ENCODE data around the gene R3HCC1L.

Gene R3HCC1L

DNA sequence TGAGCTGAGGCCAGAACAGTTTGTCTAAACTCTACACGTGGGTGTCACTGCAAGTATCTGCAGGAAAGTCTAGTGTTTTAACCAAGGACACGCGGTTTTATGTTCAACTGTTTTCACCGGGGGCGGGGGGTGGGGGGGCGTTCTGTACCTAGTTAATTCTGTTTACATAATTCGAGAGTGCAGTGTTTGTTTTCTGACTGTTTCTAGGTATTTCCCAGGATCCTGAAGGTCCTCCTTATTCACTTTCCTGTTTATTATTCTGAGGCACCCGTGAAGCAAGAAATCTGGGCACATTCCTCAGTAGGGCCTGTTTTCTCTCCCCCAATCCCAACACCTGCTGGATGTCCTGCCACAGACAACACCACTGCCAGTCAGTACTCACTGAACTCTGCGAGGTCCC, 125.9 kb downstream of the R3HCC1L start:
- no peaks in the 10 kb centered on the region for H3K27me3 Mint-ChIP-seq
- no peak overlapping the region for H3K4me3 Mint-ChIP-seq
- DNase-seq, result no peak
- H3K36me3 Mint-ChIP-seq (ENCODE audit: low read depth), result peaks cover 12% of the 10 kb centered on the region
- H3K9me3 Mint-ChIP-seq, result no peaks in the 10 kb centered on the region
- no peaks in the 10 kb centered on the region for H3K4me1 Mint-ChIP-seq (ENCODE audit: low read depth)
- no peak overlapping the region for H3K27ac Mint-ChIP-seq

DNA sequence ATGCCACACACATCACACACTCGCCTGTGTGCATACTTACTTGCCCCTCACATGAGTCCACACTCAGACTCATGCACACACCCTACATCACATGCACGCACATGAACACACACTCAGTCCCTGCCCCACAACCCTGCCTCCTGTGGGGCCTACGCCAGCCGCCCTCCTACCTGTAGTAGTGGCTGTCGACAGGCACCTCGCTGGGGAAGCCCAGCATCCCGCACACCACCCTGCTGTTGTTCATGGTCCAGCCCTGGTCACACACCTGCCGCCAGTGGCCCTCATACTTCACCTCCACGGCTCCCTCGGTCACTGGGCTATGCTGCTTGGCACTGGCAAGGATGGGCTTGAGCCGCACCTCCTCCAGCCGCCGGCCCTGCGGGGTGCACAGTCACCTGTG, 126.3 kb downstream of the R3HCC1L start:
- H3K4me1 Mint-ChIP-seq (ENCODE audit: low read depth), result no peaks in the 10 kb centered on the region
- DNase-seq, result no peak
- no peaks in the 10 kb centered on the region for H3K27me3 Mint-ChIP-seq
- H3K9me3 Mint-ChIP-seq, result no peaks in the 10 kb centered on the region
- no peak overlapping the region for H3K4me3 Mint-ChIP-seq
- H3K27ac Mint-ChIP-seq, result no peak overlapping the region
- H3K36me3 Mint-ChIP-seq (ENCODE audit: low read depth), result peaks cover 8% of the 10 kb centered on the region

DNA sequence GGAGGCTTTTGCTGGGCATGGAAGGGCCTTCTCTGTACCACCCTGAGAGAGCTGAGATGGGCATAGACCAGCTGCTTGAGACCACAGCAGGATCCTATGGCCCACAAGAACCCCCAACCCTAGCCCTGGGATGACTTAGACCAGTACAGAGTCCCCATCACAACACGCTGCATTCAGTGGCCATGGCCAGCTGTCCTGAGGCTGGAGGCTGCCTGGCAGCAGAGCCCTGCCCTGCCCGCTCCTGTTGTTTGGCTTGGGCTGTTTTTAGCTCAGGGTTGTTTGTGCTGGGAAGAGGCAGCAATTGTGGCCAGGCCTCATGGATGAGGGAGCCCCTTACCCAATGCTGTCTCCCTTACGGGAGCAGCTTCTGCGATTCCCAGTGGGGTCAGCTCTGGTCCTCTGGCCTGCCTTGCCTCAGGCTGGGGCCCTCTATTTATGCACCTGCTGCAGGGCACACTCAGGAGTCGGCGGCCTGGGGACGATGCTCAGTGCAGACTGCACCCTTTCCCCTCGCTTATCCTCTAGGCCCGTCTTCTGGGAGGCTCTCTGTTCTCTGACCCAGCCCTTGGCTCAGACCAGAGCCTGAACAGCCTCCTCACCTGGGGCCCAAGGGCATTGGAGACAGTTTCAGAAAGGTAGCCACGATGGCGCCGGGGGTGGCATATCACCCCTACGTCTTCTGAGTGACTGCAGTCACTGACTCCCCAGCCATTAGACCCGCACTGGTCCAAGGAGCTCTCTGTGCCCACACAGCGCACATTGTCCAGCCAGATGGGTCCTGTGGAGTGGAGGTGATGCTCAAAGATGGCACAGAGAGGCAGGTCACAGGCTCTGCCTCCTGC, 127.2 kb downstream of the R3HCC1L start:
- Mint-ChIP-seq H3K27ac (no peak overlapping the region), H3K9me3 (no peaks in the 10 kb centered on the region), H3K4me1 (ENCODE audit: low read depth) (no peaks in the 10 kb centered on the region), H3K4me3 (no peak overlapping the region), H3K27me3 (peaks cover 7% of the 10 kb centered on the region), H3K36me3 (ENCODE audit: low read depth) (peaks cover 3% of the 10 kb centered on the region)
- DNase-seq, result no peak

DNA sequence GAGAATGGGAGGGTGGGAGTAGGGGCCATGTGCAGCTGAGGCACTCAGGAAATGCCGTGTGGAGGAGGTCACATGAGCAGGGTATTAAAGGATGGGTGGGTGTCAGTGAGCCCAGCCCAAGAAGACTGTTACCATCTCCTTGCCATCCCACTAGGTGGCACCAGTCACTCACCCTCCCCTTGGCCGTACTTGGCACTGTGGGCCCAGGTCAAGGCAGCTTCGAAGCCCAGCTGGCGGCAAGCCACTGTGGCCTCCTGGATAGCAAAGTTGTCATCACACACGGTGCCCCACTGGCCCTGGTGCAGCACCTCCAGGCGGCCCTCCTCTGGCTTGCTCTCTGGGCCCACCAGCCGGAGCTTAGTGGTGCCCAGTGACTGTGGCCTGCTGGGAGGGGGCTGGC, 128.1 kb downstream of the R3HCC1L start:
- Mint-ChIP-seq H3K4me1 (ENCODE audit: low read depth) (no peaks in the 10 kb centered on the region), H3K4me3 (no peak overlapping the region), H3K27me3 (peaks cover 16% of the 10 kb centered on the region), H3K27ac (no peak overlapping the region), H3K9me3 (no peaks in the 10 kb centered on the region), H3K36me3 (ENCODE audit: low read depth) (peaks cover 3% of the 10 kb centered on the region)
- DNase-seq, result no peak

DNA sequence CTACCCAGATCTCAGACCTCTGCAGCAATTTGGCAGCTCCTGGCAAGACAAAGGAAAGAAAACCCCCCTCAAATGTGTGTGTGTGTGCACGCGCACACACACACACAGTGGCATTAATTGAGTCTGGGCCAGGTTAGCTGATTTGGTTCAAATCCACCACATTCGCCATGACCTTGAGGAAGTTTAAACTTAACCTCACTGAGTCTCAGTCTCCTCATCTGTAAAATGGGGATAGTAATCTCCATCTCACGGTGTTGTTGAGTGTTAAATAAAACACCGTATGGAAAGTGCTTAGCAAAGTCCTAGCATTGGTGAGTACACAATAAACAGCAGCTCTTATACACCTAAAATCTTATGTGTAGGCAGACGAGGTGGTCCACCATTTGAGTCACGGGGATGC, 128.6 kb downstream of the R3HCC1L start:
- DNase-seq, result no peak
- Mint-ChIP-seq H3K9me3 (no peaks in the 10 kb centered on the region), H3K27ac (no peak overlapping the region), H3K4me1 (ENCODE audit: low read depth) (no peaks in the 10 kb centered on the region), H3K4me3 (no peak overlapping the region), H3K27me3 (peaks cover 19% of the 10 kb centered on the region), H3K36me3 (ENCODE audit: low read depth) (peaks cover 3% of the 10 kb centered on the region)

DNA sequence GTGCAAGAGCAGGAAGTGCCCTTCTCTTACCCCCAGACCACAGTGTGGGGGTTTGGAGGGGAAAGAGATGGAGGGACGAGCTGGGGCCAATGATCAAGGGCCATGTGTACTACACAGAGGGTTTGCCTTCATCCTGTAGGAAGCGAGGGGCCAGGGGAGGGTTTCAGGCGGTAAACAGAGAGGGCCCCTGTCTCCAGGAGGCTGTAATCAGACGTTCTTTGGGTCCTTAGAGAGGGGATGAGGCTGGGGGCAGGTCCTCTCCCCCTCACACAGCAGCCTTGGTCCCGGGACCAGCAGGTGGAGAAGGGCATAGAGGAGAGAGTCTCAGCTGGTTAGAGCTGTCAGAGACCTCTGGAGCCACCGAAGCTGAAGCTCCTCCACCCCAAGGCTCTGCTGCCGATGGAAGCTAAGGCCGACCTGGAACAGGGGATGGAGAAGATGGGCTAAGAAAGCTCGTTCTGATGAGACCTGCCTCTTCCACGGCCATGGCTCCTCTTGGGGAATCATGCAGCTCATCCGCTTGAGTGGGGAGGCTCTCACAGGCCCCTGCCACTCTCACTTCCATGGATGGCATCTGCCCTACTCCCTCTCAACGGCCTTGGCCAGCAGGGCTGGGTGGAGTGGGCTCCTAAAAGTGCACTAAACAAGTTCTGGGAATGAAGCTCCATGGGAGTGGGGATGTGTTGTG, 130.1 kb downstream of the R3HCC1L start:
- Mint-ChIP-seq H3K4me1 (ENCODE audit: low read depth) (peaks cover 2% of the 10 kb centered on the region), H3K4me3 (no peak overlapping the region), H3K9me3 (no peaks in the 10 kb centered on the region), H3K36me3 (ENCODE audit: low read depth) (peaks cover 3% of the 10 kb centered on the region), H3K27ac (no peak overlapping the region), H3K27me3 (peaks cover 32% of the 10 kb centered on the region)
- DNase-seq, result no peak

DNA sequence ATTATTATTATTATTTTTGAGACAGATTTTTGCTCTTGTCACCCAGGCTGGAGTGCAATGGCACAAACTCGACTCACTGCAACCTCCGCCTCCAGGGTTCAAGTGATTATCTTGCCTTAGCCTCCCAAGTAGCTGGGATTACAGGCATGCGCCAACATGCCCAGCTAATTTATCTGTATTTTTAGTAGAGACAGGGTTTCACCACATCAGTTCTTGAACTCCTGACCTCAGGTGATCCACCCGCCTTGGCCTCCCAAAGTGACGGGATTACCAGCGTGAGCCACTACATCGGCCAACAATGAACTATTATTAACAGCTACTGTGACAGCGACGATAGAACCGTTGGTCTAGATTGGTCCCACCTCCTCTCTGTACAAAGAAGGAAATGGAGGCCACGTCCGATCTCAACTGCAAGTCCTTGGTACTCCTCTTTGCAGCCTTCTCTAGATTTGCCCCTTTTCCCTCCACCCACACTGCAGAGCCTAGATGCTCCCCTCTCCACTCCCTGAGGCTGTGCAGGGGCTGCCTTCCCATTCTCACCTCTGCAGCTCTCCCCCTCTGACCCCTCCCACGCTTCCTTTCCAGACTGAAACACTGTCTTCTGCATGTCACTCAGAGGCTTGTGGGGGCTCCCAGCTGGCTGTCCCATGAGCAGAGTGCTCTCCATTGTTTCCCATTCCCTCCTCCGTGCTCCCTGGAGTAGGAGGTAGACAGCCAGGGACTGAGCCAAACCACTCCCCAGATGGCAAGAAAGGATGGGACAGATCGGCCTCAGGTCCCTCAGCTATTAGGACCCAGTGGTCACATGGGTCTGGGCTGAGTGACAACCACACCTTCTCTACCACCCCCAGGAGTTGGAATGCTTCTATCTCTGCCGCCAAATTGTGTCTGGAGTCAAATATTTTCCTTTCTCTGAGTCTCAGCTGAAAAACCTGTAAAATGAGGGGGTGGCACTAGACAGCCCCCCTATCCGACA, 131.2 kb downstream of the R3HCC1L start:
- Mint-ChIP-seq H3K9me3 (no peaks in the 10 kb centered on the region), H3K27ac (no peak overlapping the region), H3K36me3 (ENCODE audit: low read depth) (no peaks in the 10 kb centered on the region), H3K4me3 (no peak overlapping the region), H3K4me1 (ENCODE audit: low read depth) (peaks cover 2% of the 10 kb centered on the region), H3K27me3 (peaks cover 42% of the 10 kb centered on the region)
- DNase-seq, result no peak

DNA sequence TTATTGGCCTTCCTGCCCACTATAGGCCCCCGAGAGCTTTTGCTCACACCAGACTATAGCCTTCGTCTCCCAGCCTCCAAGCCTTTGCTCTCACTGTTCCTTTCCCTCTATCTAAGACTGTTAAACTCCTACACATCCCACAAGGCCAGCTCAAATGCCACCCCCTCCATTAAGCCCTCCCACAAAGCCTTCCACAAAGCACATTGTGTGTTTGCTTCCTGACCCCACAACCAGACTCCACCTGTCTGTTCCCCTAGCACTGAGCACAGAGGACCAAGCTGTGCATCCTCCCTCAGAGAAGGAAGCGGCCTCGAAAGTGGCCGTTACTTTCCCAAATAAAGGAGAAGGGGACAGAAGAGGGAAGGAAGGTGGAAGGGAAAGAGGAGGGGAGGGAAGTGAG, 132.2 kb downstream of the R3HCC1L start:
- DNase-seq, result no peak
- Mint-ChIP-seq H3K27me3 (peaks cover 49% of the 10 kb centered on the region), H3K4me1 (ENCODE audit: low read depth) (peaks cover 2% of the 10 kb centered on the region), H3K4me3 (no peak overlapping the region), H3K36me3 (ENCODE audit: low read depth) (no peaks in the 10 kb centered on the region), H3K9me3 (no peaks in the 10 kb centered on the region), H3K27ac (no peak overlapping the region)

DNA sequence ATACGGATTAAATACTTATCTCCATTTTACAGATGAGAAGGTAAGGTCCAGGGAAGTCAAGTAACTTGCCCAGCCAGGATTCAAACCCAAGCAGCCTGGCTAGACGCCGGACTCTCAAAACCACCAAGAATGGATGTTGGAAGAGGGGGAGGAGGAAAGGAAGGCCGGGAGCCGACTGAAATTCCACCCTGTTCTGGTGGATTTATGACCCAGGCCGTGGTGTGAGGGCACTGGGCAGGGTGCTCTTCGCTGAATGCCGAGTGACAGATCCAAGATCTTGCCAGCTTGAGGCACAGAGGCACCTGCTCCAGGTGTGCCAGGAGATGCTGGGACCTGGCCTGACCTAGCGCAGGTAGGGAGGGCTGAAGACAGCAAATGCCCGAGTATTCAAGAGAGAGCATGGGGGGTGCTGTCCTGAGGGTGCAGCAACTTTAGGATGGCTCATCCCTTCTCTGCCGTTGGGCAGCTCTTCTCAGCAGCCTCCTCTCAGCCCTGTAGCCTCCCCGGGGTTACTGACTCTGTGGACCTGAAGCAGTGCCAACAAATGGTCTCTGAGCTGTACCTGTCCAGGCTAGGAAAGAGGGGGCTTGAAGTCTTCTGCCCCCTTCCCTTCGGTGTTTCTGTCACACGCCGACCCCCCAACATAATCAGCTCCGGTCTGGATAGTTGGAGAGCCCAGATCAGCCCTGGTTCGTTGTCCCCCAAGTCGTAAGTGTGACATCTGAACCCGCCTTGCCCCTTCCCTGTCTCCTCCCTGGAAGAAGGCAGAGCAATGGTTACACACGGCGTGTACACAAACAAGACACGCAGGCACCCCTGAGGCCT, 132.8 kb downstream of the R3HCC1L start:
- no peak for DNase-seq
- no peaks in the 10 kb centered on the region for H3K9me3 Mint-ChIP-seq
- no peaks in the 10 kb centered on the region for H3K36me3 Mint-ChIP-seq (ENCODE audit: low read depth)
- H3K27me3 Mint-ChIP-seq, result peaks cover 52% of the 10 kb centered on the region
- no peak overlapping the region for H3K27ac Mint-ChIP-seq
- H3K4me1 Mint-ChIP-seq (ENCODE audit: low read depth), result peaks cover 2% of the 10 kb centered on the region
- H3K4me3 Mint-ChIP-seq, result peak overlapping the region; percentile 63

DNA sequence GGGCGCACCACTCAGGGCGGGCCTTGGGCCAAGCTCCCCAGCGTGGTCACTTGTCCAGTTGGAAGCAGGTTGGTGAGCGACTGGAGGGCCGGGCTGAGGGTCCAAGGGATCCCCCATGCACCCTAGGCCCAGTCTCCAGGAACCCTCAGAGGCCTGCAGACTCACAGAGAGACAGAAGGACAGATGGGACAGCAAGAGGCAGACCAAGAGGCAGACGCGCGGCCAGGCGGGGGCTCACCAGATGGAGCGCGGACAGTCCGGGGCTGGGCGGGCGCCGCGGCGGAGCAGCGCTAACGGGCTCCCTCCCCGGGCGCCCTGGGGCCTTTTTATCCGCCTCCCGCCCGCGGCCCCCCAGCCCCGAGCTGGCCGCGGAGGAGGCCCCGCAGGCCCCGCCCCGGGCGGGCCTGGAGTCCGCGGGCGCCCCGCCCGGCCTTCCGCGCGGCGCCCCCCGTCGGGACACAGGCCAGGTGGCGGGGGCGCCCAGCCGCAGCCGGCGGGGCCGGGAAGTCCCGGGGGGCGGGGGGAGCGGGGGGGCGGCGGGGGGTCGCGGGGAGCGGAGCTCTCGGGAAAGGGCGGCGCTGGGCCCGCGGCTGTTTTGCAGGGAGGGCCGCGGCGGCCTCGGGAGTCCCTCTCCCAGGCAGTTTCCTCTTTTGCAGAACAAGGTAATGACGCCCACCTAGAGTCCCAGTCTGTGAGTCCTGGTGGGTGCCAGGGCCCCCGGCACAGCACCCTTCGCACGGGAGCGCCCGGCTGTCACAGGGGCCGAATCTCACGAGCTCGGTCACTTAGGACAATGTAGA, 133.6 kb downstream of the R3HCC1L start, which contains the start of gene LOXL4:
LOXL4 (minus strand) TSS at position 301 of the 800 bp plus-strand sequence. CDS start 5,175 bp downstream, outside the sequence.
- Mint-ChIP-seq H3K36me3 (ENCODE audit: low read depth) (no peaks in the 10 kb centered on the region), H3K27ac (no peak within 1 kb of the TSS), H3K9me3 (no peaks in the 10 kb centered on the region), H3K27me3 (peaks cover 60% of the 10 kb centered on the region), H3K4me1 (ENCODE audit: low read depth) (peaks cover 2% of the 10 kb centered on the region), H3K4me3 (peak within 1 kb of the TSS; percentile 63)
- DNase-seq, result no peak

DNA sequence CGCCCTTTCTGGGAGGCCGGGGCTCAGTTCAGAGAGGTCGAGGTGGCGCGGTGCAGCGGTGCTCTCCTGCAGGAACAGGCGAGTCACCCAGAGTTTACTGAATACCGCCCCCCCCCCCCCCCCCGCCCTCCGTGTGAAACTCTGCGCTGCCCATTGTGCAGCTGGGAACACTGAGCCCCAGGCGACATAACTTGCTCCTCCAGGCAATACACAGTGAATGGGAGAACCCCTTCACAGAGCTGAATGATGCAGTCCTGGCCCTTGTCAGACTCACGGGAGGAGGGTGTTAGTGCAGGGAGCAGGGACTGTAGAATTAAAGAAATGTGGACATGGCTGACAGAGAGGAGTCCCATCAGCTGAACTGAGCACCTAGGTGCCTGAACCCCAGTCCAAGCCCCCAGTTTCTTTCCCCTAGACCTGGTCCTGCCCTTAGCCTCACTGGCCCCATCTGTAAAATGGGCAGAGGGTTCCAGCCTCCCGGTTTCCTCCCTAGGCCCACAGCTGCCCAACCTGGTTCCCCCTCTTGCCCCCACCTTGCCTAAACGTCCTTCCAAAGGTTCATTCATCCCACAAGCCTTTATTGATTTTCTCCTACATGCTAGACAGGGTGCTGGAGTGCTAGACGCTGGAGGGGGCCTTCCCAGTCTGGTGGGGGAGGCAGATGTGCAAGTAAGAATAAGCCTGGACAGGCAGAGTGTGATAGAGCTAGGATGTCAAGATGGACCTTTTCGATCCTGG, 134.4 kb downstream of the R3HCC1L start:
- H3K4me3 Mint-ChIP-seq, result peak overlapping the region; percentile 59
- H3K27ac Mint-ChIP-seq, result no peak overlapping the region
- peaks cover 2% of the 10 kb centered on the region for H3K4me1 Mint-ChIP-seq (ENCODE audit: low read depth)
- peaks cover 67% of the 10 kb centered on the region for H3K27me3 Mint-ChIP-seq
- no peak for DNase-seq
- H3K36me3 Mint-ChIP-seq (ENCODE audit: low read depth), result no peaks in the 10 kb centered on the region
- H3K9me3 Mint-ChIP-seq, result no peaks in the 10 kb centered on the region

DNA sequence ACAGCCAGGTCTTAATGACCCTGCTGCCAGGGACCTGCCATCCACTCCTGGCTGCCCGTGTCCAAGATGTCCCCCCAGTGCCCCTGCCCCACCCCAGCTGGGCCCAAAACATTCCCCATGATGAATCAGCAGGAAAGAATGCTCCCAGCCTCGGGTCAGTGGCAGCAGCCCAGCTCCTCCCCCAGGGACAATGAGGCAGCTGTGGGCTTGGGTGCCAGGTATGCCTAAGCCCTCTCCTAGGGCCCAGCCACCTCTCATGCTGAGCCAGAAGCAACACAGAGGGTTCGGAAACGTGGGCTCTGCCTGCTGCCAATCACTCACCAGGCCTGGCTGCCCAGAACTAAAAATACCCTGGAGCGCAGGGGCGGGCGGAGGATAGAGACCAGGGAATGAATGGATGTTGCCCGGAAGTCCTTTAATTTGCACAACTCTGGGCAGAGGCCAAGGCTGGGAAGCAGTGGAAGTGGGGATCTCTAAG, 135.0 kb downstream of the R3HCC1L start:
- no peak for DNase-seq
- peaks cover 69% of the 10 kb centered on the region for H3K27me3 Mint-ChIP-seq
- no peak overlapping the region for H3K4me3 Mint-ChIP-seq
- no peaks in the 10 kb centered on the region for H3K36me3 Mint-ChIP-seq (ENCODE audit: low read depth)
- H3K9me3 Mint-ChIP-seq, result no peaks in the 10 kb centered on the region
- H3K27ac Mint-ChIP-seq, result no peak overlapping the region
- peaks cover 2% of the 10 kb centered on the region for H3K4me1 Mint-ChIP-seq (ENCODE audit: low read depth)
